GM20000 (cell line): ENCODE results near the gene EPX.

Experiments used
- DNase-seq: peaks from one replicate; pipeline ENCODE4 v3.0.0; 2012; ENCODE audit warnings: low spot score
- CTCF ChIP-seq: IDR thresholded peaks from 2 replicates; pipeline ENCODE4 v1.5.1; 2012; ENCODE audit warnings: mild to moderate bottlenecking, control low read depth; ENCODE audit errors: extremely low read depth, missing control alignments

The EPX gene

DNA sequence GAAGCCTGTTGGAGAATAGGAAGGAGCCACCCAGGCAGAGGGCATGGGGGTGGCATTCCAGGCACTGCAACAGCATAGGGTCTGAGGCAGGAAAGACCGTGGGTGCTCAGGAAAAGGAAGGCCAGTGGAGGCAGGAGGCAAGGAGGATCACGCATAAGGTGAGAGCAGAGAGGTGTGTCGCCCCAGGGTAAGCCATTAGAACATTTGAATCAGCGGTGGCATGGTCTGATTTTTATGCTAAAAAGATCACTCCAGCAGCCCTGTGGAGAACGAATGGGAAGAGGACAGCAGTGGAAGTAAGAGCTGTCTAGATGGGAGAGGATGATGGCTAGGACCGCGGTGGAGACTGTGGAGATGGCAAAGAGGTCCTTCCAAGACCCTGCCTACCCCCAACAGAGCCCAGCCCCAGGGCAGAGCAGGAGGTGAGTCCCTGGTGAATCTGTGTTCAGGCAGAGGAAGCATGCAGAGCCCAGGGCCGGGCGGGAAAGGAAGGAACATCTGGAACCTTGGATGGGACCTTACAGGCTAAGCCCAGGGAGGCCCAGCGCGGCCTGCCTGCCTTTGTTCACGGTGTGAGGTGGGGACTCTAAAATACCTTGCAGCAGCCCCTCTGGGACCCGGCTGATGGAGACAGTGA lies 53.7 kb downstream of the EPX start:
- no peak for DNase-seq
- no peak for TF ChIP-seq CTCF

DNA sequence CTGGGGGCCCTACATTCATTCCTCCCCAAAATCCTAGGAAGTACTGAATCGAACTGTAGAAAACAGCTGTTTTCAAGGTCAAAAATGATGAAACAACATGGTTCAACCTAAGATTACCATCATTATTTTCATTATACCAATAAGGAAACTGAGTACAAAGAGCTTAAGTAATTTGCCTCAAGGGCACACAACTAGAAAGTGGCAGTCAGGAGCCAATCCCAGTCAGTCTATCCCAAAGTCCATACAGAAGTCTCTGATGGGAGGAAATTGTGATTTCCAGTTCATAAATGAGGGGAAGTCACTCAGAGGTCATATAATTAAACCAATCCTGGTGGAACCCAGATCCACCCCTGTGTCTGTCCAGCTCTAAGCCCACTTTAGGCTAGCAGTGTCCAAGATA lies 54.3 kb downstream of the EPX start:
- DNase-seq = no peak
- no peak for TF ChIP-seq CTCF

- no peak for TF ChIP-seq CTCF
- DNase-seq = no peak
Measured at GRCh38 chr17:58247511-58248363, 55.2 kb downstream of the EPX start.

- no peak for TF ChIP-seq CTCF
- DNase-seq = no peak
Measured at GRCh38 chr17:58248955-58249269, 56.4 kb downstream of the EPX start.

DNA sequence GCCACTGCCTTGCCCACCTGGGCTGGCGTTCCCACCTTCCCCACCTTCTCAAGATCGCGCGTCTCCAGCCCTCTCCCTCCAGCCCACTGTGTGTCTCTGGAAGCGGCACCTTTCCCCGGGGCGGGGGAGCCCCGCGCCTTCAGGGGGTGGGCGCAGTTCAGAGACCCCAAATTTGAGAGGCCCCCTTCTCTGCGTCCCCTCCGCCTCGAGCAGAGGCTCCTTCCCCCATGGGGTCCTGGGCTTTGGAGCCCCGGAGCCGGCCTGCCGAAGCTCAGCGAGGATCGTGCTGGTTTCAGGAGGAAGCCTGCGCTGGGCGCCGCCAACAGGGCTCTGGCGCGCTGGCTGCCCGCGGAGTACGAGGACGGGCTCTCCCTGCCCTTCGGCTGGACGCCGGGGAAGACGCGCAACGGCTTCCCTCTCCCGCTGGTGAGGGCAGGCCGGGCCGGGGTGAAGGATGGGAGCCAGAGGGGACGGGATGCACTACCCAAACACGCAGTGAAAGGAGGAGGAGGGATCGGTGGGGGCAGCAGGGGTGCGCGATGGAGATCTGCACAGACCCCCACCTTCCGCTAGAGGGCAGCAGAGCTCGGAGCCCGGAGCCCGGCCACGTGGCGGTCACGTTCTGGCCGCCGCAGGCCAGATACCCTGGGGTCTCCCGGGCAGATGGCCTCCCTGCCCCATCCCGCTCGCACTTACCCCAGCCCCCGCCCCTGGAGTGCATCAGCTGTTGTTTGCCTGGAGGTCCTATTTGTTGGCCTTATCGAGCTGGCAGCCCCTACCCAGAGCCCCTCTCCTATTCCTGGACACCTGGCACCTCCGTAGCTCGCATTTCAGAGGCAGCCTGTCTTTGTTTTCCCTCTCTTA lies 57.0 kb downstream of the EPX start:
- DNase-seq = peak; percentile 89
- TF ChIP-seq CTCF = peak; percentile 75

DNA sequence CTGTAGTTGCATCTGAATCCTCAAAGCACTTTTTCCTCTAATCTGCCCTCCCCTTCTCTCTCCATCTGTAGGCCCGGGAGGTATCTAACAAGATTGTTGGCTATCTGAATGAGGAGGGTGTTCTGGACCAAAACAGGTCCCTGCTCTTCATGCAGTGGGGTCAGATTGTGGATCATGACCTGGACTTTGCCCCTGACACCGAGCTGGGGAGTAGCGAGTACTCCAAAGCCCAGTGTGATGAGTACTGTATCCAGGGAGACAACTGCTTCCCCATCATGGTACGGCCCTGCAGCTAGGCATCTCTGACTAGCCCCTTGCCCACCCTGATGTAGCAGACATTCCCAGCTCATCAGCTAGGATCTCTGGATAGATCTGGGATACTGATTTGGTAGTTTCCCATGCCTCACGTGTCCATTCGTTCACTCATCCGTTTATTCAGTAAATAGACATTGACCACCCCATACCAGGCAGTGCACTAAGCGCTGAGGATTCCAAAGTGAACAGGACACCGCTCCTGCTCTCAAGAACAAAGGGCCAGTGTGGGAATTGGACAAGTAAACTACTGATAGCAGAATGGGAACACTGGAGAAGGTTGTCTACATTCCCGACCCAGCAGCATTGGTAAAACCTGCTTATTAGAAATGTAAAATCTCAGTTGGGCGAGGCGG lies 58.0 kb downstream of the EPX start:
- TF ChIP-seq CTCF = no peak
- DNase-seq = no peak
